GM18499 (cell line): Measurements from ENCODE around the gene UTP14C.
"Not testable (repeated sequence)": the region's sequence is repeated elsewhere in the genome, so short reads cannot be mapped to it uniquely, and the experiment has no call there.

Experiments used
- ATAC-seq: cut with Tn5 transposase; IDR thresholded peaks from one replicate; pipeline ENCODE4 v1.9.1; 2021; ENCODE audit warnings: moderate number of reproducible peaks; ENCODE audit not compliant: insufficient read depth, unreplicated experiment

The UTP14C gene

GRCh38 chr13:52002361-52002760, 22.1 kb upstream of the UTP14C start:
- no peak for ATAC-seq

GRCh38 chr13:52003541-52003940, 20.9 kb upstream of the UTP14C start:
- ATAC-seq, result no peak

DNA sequence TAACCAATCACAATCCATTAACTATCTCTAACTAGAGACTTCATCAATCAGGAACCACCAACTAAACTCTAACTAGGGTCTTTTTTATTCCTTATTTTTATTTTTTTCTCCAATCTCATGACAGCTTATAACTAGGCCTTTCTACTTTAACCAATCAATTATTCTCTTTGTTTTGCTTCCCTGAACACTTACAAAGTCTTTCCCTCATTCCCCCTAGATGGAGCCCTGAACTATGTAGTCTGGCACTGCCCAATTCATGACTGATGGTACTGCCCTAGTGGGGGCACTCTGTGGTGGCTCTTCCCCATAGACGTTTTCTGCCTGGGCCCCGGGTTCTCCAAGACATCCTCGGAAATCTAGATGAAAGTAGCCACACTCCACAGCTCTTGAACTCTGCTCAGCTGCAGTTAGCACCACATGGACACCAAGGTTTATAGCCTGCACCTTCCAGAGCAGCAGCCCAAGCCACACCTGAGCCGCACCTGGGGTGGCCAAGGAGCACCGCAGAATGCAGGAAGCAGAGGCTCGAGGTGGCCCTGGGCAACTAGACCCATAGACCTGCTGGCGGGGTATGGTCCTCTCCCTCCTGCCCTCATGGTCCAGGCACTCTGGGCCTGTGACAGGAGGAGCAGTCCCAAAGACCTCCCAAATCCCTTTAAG, 19.9 kb upstream of the UTP14C start:
- ATAC-seq, result no peak

DNA sequence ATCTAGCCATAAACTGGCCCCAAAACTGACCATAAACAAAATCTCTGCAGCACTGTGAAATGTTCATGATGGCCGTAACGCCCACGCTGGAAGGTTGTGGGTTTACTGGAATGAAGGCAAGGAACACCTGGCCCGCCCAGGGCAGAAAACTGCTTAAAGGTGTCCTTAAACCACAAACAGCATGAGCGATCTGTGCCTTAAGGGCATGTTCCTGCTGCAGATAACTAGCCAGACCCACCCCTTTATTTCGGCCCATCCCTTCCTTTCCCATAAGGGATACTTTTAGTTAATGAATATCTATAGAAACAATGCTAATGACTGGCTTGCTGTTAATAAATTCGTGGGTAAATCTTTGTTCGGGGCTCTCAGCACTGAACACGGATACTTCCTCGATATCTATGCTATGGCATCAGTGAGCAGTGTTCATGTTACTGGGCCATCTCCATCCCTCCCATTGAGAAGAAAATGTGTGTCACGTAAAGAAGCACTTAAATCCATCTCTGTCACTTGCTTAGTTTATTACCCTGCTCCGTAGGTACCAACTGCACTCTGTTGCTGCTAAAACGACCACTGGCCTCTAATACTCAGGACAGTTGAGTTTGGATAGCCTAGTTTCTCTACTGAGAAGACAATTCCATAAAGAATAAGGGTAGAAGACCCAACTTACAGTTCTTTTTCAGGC, 18.5 kb upstream of the UTP14C start:
- ATAC-seq, result no peak

DNA sequence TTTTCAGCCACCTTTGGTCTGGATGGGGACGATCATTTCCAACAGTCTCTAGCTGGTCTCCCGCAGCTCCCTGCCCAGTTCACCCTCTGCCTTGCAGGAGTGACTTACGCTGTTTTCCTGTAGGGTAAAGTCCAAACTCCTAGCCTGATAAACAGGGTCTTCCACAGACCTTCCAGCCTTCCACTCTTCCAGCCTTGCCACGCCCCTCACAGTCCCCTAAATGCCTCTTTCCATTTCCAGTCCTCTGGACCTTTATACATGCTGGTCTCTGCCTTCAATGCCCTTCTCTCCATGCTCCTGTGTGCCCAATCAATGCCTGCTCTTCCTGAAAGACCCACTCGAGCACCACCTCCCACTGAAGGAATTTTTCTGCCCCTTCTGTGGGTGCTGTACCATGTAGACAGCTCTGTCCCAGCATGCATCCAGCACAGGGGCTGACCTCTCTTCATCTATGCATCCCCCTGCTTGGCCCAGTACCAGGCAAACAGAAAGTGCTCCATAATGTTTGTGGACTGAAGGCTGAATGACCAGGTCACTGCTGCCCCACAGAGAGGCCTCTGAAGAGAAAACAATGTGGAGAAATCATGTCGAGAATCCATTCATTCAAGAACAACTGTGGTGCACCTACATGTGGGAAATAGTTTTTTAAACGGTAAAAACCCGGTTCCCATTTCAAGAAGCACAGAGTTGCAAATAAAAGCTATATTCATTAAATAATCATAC, 17.8 kb upstream of the UTP14C start:
- ATAC-seq, result no peak

DNA sequence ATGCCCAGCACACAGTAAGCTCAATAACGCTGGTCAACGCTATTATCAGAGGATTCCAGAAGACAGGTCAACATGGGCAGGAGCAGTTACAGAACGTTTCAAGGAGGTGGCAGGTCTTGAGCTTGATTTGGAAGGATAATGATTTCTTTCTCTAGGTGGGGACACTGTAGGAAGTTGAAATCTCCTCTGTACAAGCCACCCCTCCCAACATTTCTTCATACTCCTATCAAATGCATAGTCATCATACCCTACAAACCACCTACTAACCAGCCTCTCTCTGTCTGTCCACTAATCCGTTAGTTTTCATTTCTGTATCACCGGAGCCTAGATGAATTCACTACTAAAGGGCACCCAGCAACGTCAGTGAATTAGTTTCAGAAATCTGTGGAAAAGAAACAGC, 14.5 kb upstream of the UTP14C start:
- no peak for ATAC-seq

DNA sequence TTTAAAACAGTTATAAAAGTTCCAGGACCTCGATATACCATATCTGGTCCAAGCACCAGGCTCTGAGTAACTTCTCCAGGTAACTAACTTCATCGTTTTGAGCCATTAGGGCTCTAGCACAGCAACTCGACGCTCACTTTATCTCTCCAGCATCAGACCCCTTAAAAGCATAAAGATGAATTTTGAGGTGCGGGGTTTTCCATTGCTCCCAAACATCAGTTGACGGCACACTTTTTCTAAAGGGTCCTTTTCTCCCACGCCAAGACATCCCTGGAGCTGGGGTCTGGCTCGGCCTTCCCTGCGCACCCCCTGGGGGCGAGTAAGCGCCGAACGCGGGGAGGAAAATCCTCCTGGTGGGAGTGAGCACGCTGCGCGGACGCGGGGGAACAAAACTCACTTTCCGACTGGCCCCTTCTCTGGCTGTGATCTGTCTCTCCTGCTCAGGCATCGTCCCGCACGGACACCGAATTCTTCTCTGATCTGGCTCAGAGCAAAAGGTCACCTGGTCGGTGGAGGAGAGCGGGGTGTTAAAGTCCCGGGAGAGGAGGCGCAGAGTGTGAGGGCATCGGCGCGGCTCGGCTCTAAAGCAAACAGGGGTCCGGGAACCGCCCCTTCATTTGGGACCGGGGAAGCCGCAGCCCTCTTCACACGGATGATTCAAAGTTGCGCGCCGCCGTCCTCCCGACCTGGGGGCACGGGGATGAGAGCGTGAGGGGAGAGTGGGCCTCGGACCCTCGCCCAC, 13.4 kb upstream of the UTP14C start, which contains the start of gene ATP7B:
Gene ATP7B, minus strand, starts transcription at position 561 of the 742 bp plus-strand sequence. Its CDS starts 113 bp downstream, at position 448.
- no peak for ATAC-seq

- peak; percentile 100 for ATAC-seq
Measured at GRCh38 chr13:52011632-52012511, 12.6 kb upstream of the UTP14C start, which contains the start of gene ALG11. Gene ALG11, plus strand, starts transcription at chr13:52012398. Its CDS starts 21 bp downstream, at chr13:52012419.

DNA sequence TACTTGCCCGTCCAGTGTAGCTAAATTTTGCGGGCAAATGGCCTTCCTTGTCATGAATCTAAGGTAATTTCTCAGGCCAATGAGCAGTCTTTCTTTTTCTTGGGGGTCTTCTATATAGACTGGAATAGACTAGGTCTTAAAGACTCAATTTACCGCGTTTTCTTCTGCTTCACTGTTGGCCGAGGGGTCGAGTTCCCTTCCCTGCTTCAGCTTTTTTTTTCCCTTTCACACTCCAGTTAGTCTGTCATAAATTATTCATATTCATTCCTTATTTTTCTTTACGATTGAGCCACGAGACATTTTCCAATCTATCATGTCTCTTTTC, 12.0 kb upstream of the UTP14C start:
- ATAC-seq, result no peak

GRCh38 chr13:52016296-52016695, 8.2 kb upstream of the UTP14C start:
- ATAC-seq, result no peak

- no peak for ATAC-seq
Measured at GRCh38 chr13:52020191-52020590, 4.3 kb upstream of the UTP14C start.

DNA sequence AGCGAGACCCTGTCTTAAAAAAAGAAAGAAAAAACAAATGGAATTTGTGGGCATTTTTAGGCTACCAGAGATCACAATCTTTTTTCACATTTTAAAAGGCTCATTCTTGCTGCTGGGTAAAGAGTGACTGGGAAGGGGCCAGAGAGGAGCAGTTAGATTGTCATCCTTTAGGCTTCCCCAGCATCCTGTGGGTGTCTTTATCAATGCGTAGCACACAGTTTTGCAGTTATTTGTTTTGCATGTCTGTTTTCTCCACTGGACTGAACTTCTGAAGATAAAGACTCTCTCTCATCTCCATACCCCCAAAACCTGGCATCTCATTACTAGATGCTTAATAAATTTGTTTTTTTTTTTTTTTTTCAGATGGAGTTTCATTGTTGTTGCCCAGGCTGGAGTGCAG, 2.1 kb upstream of the UTP14C start:
- no peak for ATAC-seq

DNA sequence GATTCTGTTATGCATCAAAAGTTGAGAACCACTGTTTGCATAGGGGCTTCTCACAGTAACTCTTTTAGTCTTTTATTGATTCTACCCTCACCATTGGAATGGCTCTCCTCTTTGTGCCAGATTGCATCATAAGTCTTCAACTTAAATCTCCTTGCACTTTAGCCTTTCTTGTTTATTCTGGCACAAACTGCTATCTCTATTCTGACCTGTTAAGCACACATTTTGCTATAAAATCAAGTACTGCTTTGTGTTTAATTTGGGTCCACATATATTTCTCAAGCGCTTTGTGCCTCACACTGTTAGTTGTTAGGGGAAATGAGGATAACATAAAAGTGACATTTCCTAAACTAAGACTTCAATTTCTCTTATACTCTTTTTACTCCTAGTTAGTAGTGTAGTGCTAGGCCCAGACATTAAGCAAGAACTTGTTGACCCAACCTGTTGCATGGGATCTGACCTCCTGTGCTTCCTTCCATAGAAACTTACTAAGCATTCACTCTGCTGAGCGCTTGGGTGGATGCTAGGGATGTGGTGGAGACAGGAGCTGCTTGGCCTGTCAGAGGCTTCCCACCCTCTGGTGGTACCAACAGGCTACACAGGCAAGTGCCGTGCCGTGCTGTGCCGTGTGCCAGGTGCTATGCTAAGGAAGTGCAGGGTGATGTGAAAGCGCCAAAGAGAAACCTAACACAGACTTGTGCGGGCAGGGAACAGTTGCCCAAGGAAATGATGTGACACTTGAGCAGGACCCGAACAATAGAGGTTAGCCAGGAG, 1.2 kb downstream of the UTP14C start:
- ATAC-seq, result no peak

GRCh38 chr13:52026246-52026626, 1.7 kb downstream of the UTP14C start:
- no peak for ATAC-seq

DNA sequence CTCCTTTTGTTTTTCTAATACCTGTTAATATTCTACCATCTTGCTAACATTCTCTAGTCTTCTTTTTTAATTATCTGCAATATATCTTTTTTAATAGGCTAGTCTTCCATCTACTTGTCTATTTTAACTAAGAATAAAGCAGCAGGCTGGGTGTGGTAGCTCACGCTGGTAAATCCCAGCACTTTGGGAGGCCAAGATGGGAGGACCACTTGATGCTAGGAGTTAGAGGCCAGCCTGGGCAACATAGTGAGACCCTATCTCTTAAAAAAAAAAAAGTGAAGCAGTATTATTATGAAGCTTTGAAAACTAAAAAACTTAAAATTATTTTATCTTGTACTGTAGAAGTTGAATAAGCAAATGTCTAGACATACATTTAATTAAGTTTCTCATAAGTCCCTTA, 3.3 kb downstream of the UTP14C start:
- ATAC-seq, result no peak

GRCh38 chr13:52029569-52029968, 5.1 kb downstream of the UTP14C start:
- no peak for ATAC-seq

DNA sequence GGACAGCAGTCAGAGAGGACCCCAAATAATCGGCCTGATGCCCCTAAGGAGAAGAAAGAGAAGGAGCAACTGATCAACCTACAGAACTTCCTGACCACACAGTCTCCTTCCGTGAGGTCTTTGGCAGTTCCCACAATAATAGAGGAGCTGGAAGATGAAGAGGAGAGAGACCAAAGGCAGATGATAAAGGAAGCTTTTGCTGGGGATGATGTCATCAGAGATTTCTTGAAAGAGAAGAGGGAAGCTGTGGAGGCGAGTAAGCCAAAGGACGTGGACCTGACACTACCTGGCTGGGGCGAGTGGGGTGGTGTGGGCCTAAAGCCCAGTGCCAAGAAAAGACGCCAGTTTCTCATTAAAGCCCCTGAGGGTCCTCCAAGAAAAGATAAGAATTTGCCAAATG, 5.9 kb downstream of the UTP14C start:
- ATAC-seq, result not testable (repeated sequence)

GRCh38 chr13:52033039-52033438, 8.5 kb downstream of the UTP14C start:
- ATAC-seq, result no peak

GRCh38 chr13:52034616-52035226, 10.2 kb downstream of the UTP14C start:
- ATAC-seq, result no peak
